K562 (cell line): Measurements from ENCODE around the gene FMNL2.

ENCODE experiments used
- CREB3L1 ChIP-seq: fragments of 450-650 bp; IDR thresholded peaks from 2 replicates; pipeline ENCODE4 v1.6.1; 2014; ENCODE audit warnings: low read depth, mild to moderate bottlenecking, moderate library complexity, borderline replicate concordance
- HBP1 ChIP-seq: fragments of 450-650 bp; formaldehyde crosslinking; IDR thresholded peaks from 2 replicates; pipeline ENCODE4 v1.4.0; 2022; ENCODE audit warnings: missing genetic modification characterization
- MYNN ChIP-seq, 2 experiments: sonication (generic); formaldehyde crosslinking in 1 of 2; IDR thresholded peaks; 2 replicates each; pipeline versions ENCODE4 v1.5.0 to v1.6.1; 2016 to 2020; ENCODE audit warnings: antibody characterized with exemption in 1 of 2, missing genetic modification reagents in 1 of 2
- NFIC ChIP-seq: fragments of 450-650 bp; IDR thresholded peaks from 2 replicates; pipeline ENCODE4 v1.6.1; 2017; ENCODE audit warnings: mild to moderate bottlenecking, inconsistent platforms
- POLR2B ChIP-seq: fragments of 450-650 bp; IDR thresholded peaks from 2 replicates; pipeline ENCODE4 v1.6.1; 2018; ENCODE audit warnings: low read depth; ENCODE audit not compliant: partially characterized antibody
- RERE ChIP-seq: sonication (generic); formaldehyde crosslinking; IDR thresholded peaks from 2 replicates; pipeline ENCODE4 v1.8.0; 2023; ENCODE audit warnings: missing genetic modification reagents, mild to moderate bottlenecking, borderline replicate concordance
- RFX1 ChIP-seq: fragments of 450-650 bp; IDR thresholded peaks from 2 replicates; pipeline ENCODE4 v1.6.1; 2016; ENCODE audit warnings: mild to moderate bottlenecking, moderate library complexity
- ZC3H4 ChIP-seq: sonication (generic); formaldehyde crosslinking; IDR thresholded peaks from 2 replicates; pipeline ENCODE4 v1.9.0; 2021; ENCODE audit warnings: missing genetic modification reagents, borderline replicate concordance
- ZFP91 ChIP-seq: sonication (generic); formaldehyde crosslinking; IDR thresholded peaks from 2 replicates; pipeline ENCODE4 v1.8.0; 2022; ENCODE audit warnings: mild to moderate bottlenecking, missing genetic modification reagents
- ZNF347 ChIP-seq: fragments of 450-650 bp; formaldehyde crosslinking; IDR thresholded peaks from 2 replicates; pipeline ENCODE4 v1.4.0; 2020; ENCODE audit warnings: low read depth, mild to moderate bottlenecking, moderate library complexity
- ZNF583 ChIP-seq: fragments of 250-450 bp; sonication (Bioruptor Pico); IDR thresholded peaks from 2 replicates; pipeline ENCODE4 v1.4.0; 2020
- ZNF717 ChIP-seq: fragments of 250-450 bp; sonication (Bioruptor Pico); IDR thresholded peaks from 2 replicates; pipeline ENCODE4 v1.5.0; 2021

GRCh38 chr2:152454371-152454770, 119.4 kb downstream of the FMNL2 start:
- no peak for TF ChIP-seq NFIC
- no peak for TF ChIP-seq ZFP91 (CRISPR knock-in tag)
- TF ChIP-seq CREB3L1, result no peak
- no peak for TF ChIP-seq ZNF717 (CRISPR knock-in tag)
- no peak for TF ChIP-seq POLR2B
- no peak for TF ChIP-seq MYNN (IDR thresholded peaks at IDR 0.05)
- no peak for TF ChIP-seq MYNN (CRISPR knock-in tag; IDR thresholded peaks at IDR 0.05)
- no peak for TF ChIP-seq RFX1
- TF ChIP-seq ZC3H4, result no peak
- TF ChIP-seq HBP1, result no peak
- no peak for TF ChIP-seq ZNF583 (CRISPR knock-in tag)
- no peak for TF ChIP-seq RERE
- no peak for TF ChIP-seq ZNF347 (CRISPR knock-in tag)
